Stimulated activated CD4-positive, alpha-beta T cell treated with anti-CD3 and anti-CD28 coated beads, Interleukin-1b, Interleukin-23, amount 100 ng/mL, for 24 hours (primary cell): ENCODE results near the gene NIPAL1.
"Not testable (repeated sequence)": the region's sequence is repeated elsewhere in the genome, so short reads cannot be mapped to it uniquely, and the experiment has no call there.

Experiments used
- DNase-seq, 4 experiments: peaks; one replicate each; pipeline ENCODE4 v3.0.0-alpha.2; 2020; ENCODE audit warnings: low read depth in 4 of 4, low spot score in 1 of 4

NIPAL1 gene

GRCh38 chr4:48016141-48017107 is at the start of gene NIPAL1, which contains the start of gene CNGA1:
Gene NIPAL1, plus strand, starts transcription at chr4:48016772. Its CDS starts 68 bp downstream, at chr4:48016840.
Gene CNGA1, minus strand, starts transcription at chr4:48016681. Its CDS starts 63,992 bp downstream, at chr4:47952689.
- DNase-seq, result peak; percentile 36 to 75 (median 57)

GRCh38 chr4:47968847-47969246 is 47.7 kb upstream of the NIPAL1 start:
- no peak for DNase-seq

GRCh38 chr4:47972181-47972580 is 44.4 kb upstream of the NIPAL1 start:
- no peak for DNase-seq

- no peak for DNase-seq
Measured at GRCh38 chr4:47972721-47973120, 43.9 kb upstream of the NIPAL1 start.

- DNase-seq, result no peak
Measured at GRCh38 chr4:47974566-47974965, 42.0 kb upstream of the NIPAL1 start.

- DNase-seq, result no peak
Measured at GRCh38 chr4:47990145-47990544, 26.4 kb upstream of the NIPAL1 start.

GRCh38 chr4:47992475-47992874 is 24.1 kb upstream of the NIPAL1 start:
- not testable (repeated sequence) for DNase-seq

GRCh38 chr4:47996021-47996420 is 20.6 kb upstream of the NIPAL1 start:
- DNase-seq, result no peak

- no peak for DNase-seq
Measured at GRCh38 chr4:48002267-48002666, 14.3 kb upstream of the NIPAL1 start.

- DNase-seq, result peak in 3 of 4 experiments; percentile 10 to 24 (median 21)
Measured at GRCh38 chr4:48003568-48003967, 13.0 kb upstream of the NIPAL1 start.

- no peak for DNase-seq
Measured at GRCh38 chr4:48005781-48006180, 10.8 kb upstream of the NIPAL1 start.

GRCh38 chr4:48008021-48008596 is 8.5 kb upstream of the NIPAL1 start:
- no peak for DNase-seq

- DNase-seq, result not testable (repeated sequence)
Measured at GRCh38 chr4:48010906-48011305, 5.7 kb upstream of the NIPAL1 start.

GRCh38 chr4:48011722-48012121 is 4.8 kb upstream of the NIPAL1 start:
- no peak for DNase-seq

GRCh38 chr4:48012824-48013223 is 3.7 kb upstream of the NIPAL1 start:
- DNase-seq, result no peak

GRCh38 chr4:48015216-48015615 is 1.4 kb upstream of the NIPAL1 start:
- DNase-seq, result no peak

GRCh38 chr4:48015678-48016077 is 894 bp upstream of the NIPAL1 start:
- no peak for DNase-seq

- DNase-seq, result peak in 3 of 4 experiments; percentile 32 to 38 (median 34)
Measured at GRCh38 chr4:48017108-48017571, 568 bp downstream of the NIPAL1 start.

- no peak for DNase-seq
Measured at GRCh38 chr4:48018112-48018511, 1.5 kb downstream of the NIPAL1 start.

- DNase-seq, result no peak
Measured at GRCh38 chr4:48021100-48021499, 4.5 kb downstream of the NIPAL1 start.

GRCh38 chr4:48022192-48022799 is 5.7 kb downstream of the NIPAL1 start:
- DNase-seq, result no peak

GRCh38 chr4:48024522-48024921 is 8.0 kb downstream of the NIPAL1 start:
- DNase-seq, result no peak
